ENCODE data around the gene ARID1B.

The ARID1B gene

DNA sequence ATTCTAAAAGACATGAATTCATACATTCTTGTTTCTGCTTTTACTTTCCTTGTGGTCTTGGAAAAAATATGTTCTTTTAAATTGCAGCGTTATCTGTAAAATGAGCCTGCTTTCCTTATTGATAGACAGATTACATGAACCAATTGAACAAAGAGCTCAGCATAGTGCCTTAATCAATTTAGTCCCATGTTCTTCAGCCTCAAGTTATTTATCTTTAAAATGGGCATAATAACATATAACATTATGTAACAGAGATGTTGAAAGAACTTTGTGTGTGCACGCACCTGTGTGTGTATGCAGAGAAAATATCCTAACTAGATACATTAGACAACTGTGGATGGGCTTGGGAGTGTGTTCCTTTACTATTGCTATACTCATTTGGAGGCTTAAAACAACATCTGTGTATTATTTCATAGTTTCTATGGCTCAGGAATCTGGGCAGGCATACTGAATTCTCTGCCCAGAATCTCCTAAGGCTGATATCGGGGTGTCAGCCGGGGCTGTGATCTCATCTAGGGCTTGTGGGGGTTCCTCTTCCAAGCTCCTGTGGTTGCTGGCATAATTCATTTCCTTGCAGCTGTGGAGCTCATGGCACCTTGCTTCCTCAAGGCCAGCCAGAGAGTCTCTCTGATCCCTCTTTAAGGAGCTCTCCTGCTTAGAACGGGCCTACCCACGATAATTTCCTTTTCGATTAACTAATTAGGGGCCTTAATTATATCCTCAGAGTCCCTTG, 194.1 kb downstream of the ARID1B start:
- TF ChIP-seq SIN3A (IDR thresholded peaks at IDR 0.05; ENCODE audit: borderline replicate concordance, insufficient read depth, low read length) (no peak), REST (IDR thresholded peaks at IDR 0.05; ENCODE audit: insufficient read depth in 1 of 2, low read depth in 2 of 2, low read length in 2 of 2) (no peak), POLR2AphosphoS5 (IDR thresholded peaks at IDR 0.05; ENCODE audit: low read depth, low read length) (no peak)

DNA sequence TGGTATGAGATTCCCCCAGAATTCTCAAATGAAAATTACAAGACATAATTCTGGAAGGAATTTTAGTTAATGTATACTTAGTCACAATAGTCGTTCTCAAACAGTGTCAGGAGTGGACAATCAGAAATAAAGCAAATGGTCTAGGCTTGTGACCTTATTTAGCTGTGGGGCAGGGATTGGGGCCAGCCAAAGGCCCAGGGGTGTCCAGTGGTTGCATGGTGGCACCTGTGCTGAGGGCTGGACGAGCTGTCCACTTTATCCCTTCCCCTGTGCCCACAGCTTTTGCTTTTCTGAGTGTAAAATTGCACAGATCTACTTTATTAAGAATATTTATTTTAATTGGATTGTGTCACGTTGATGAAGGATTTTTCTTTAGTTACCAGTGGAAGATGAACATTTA, 195.0 kb downstream of the ARID1B start:
- TF ChIP-seq REST (IDR thresholded peaks at IDR 0.05; ENCODE audit: insufficient read depth in 1 of 2, low read depth in 2 of 2, low read length in 2 of 2) (no peak), POLR2AphosphoS5 (IDR thresholded peaks at IDR 0.05; ENCODE audit: low read depth, low read length) (no peak), SIN3A (IDR thresholded peaks at IDR 0.05; ENCODE audit: borderline replicate concordance, insufficient read depth, low read length) (no peak), FOXP2 (optimal IDR thresholded peaks at IDR 0.05; ENCODE audit: borderline replicate concordance, extremely low read depth, extremely low read length, insufficient read depth) (no peak), TAF1 (IDR thresholded peaks at IDR 0.05; ENCODE audit: borderline replicate concordance, insufficient read depth, low read length) (no peak)

DNA sequence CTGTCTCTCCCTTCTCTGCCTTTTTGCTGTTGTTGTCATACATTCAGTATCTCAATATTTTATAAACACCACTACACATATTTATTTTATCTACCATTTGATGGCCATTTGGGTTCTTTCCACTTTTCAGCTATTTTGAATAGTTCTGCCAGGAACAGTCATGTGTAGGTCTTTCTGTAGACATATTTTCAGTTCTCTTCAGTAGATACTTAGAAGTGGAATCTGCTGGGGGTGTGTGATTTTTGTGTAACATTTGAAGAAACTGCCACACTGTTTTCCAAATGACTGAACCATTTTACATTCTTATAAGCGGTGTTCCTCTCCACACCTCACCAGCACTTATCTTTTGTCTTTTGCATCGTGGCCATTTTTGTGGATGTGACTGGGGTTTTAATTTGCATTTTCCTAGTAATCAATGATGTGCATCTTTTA, 197.7 kb downstream of the ARID1B start:
- TF ChIP-seq SIN3A (IDR thresholded peaks at IDR 0.05; ENCODE audit: borderline replicate concordance, insufficient read depth, low read length) (no peak), POLR2AphosphoS5 (IDR thresholded peaks at IDR 0.05; ENCODE audit: low read depth, low read length) (no peak), TAF1 (IDR thresholded peaks at IDR 0.05; ENCODE audit: borderline replicate concordance, insufficient read depth, low read length) (no peak), FOXP2 (optimal IDR thresholded peaks at IDR 0.05; ENCODE audit: borderline replicate concordance, extremely low read depth, extremely low read length, insufficient read depth) (no peak), REST (IDR thresholded peaks at IDR 0.05; ENCODE audit: insufficient read depth in 1 of 2, low read depth in 2 of 2, low read length in 2 of 2) (no peak)

DNA sequence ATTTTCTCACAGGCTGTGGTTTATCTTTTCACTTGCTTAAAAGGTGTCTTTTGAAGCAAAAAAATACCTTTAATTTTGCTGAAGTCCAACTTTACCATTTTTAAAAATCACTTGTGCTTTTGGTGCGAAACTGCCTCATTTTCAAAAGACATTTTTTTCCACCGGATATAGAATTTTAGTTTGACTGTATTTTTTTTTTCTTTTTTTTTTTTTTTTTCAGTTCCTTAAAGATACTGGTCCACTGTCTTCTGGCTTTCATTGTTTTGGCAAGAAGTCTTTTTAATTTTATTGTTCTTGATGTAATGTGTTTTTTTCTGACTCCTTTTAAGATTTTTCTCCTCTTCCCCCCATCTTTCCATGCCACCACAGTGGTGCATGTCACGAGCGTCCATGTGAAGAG, 198.2 kb downstream of the ARID1B start:
- TF ChIP-seq TAF1 (IDR thresholded peaks at IDR 0.05; ENCODE audit: borderline replicate concordance, insufficient read depth, low read length) (no peak), FOXP2 (optimal IDR thresholded peaks at IDR 0.05; ENCODE audit: borderline replicate concordance, extremely low read depth, extremely low read length, insufficient read depth) (no peak), REST (IDR thresholded peaks at IDR 0.05; ENCODE audit: insufficient read depth in 1 of 2, low read depth in 2 of 2, low read length in 2 of 2) (no peak), SIN3A (IDR thresholded peaks at IDR 0.05; ENCODE audit: borderline replicate concordance, insufficient read depth, low read length) (no peak), POLR2AphosphoS5 (IDR thresholded peaks at IDR 0.05; ENCODE audit: low read depth, low read length) (no peak)
